HG03045 (cell line): ENCODE data around the gene PIK3R3.

ENCODE experiments used
- ATAC-seq: cut with Tn5 transposase; IDR thresholded peaks from one replicate; pipeline ENCODE4 v1.9.1; 2021; ENCODE audit warnings: mild to moderate bottlenecking, moderate library complexity; ENCODE audit not compliant: unreplicated experiment

The PIK3R3 gene

DNA sequence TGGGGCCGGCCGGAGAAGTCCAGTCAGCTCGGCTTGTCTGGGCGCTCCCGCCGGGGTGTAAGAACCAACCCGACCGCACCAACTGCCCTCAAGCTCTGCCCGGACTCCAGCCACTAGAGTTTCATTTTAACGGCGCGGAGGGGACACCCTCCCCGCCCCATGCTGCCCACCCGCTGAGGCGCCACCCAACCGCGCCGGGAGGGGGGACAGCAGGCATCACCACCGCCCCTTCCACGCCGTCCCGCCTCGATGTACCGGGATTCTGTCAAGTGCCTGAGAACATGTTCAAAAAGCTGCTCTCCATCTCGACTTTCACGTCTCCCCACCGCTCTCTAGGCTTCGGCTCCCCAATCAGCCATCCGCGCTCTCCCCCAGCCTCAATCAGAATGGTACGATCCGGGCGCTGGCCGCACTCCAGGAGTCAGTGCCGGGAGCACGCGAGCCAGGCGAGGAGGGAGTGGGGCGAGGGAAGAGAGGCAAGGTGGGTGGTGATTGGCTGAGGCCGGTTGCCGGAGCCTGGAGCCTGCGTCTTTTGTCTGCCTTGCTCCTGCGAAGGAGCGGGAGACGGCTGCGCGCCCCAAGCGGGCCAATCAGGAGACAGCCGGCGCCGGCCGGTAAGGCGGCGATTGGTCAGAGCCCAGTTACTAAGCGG lies at the start of gene PIK3R3:
PIK3R3 (minus strand) TSS at position 101 of the 652 bp plus-strand sequence. CDS start 677 bp downstream, outside the sequence.
- peak; percentile 91 for ATAC-seq

DNA sequence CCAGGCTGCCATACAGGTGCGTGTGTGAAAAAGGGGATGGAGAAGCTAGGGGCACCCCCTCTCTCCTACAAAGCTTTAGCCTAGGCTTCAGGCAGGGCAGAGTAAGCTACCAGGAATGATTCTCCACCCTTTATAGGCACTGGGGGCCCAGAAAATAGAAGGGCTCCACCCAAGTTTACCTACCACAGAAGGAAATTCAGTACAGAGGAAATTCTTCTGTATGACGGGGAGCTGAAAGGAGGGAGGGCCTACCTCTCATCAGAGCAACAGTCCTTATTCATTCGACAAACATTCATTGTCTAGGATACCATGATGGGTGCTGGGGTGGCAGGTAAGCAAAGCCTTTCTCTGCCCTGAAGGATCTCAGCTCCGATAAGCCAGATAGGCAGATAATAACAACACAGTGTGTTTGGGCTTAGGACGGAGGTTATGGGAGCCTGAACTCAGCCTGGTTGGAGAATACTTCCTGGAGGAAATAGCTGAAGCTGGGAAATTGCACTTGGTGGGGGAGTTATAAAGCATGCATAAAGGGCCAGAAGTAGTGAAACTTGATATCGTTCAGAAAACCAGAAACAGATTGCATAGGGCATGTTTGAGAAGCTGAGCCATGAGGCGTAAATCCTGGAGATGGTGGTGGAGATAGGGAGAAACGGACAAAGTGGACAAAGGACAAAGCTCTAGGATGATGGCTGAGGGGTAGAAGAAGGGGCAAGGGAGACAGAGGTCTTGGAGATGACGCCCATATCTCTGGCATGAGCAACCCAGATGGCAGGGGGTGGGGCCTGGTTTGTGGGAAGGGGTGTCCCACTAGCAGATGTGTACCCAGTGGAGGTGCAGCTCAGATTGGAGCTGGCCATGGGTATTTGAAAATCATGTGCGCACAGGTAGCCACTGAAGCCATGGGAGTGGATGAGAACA lies 49.2 kb upstream of the PIK3R3 start:
- ATAC-seq, result no peak

DNA sequence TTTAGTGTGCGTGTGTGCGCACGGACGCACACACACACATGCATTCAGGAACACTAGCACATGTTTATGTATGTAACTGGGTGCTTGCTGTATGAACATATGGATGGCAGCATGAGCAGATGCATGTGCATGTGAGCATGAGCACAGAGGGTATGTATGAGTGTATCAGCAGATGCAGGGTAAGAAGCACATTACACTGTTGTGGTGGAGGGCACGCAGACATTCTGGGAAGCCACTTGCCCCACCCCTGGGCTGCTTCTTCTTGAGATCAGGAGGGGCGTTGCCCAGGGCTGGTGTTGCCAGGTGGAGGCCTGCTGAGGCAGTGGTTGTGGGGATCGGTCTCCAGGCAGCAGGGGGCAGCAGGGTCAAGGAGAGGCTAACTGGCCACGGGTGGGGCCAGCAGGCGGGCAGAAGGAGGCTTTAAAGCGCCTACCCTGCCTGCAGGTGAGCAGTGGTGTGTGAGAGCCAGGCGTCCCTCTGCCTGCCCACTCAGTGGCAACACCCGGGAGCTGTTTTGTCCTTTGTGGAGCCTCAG lies 47.7 kb upstream of the PIK3R3 start:
- no peak for ATAC-seq

DNA sequence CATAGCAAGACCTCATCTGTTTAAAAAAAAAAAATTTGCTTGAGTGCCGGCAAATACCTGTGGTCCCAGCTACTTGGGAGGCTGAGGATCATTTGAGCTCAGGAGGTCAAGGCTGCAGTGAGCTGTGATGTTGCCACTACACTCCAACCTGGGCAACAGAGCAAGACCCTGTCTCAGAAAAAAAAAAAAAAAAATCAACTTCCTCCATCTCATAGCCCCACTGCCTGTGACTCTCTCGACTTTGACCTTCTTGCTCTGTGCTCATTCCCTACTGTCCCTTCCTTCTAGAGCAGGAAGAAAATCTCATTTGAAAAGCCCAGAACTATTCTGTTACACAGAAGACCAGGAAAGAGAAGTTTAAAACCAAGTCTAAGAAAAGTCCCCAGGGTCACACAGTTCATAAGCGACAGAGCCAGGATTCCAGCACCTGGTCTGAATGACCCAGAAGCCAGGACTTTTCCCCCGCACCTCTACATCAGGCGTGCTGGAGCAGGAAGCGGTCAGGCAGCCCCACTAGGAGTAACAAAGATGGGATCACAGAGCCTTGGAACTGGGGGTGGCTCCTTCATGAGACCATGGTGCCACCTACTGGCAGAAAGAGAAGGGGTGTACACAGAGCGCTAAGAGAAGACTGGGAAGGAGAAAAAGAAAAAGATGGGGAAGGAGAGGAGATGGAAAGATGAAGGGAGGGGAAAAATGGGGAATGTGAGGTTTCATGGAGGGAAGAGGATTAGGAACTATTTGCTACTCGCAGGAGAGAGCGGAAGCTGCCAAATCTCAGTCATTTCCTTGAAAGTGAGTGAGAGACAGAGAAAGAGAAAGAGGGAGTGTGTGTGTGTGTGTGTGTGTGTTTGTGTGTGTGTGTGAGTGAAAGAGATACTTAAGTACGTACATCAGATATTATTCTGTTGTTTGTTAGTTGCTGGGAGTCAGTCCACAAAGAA lies 47.0 kb upstream of the PIK3R3 start:
- ATAC-seq, result no peak

DNA sequence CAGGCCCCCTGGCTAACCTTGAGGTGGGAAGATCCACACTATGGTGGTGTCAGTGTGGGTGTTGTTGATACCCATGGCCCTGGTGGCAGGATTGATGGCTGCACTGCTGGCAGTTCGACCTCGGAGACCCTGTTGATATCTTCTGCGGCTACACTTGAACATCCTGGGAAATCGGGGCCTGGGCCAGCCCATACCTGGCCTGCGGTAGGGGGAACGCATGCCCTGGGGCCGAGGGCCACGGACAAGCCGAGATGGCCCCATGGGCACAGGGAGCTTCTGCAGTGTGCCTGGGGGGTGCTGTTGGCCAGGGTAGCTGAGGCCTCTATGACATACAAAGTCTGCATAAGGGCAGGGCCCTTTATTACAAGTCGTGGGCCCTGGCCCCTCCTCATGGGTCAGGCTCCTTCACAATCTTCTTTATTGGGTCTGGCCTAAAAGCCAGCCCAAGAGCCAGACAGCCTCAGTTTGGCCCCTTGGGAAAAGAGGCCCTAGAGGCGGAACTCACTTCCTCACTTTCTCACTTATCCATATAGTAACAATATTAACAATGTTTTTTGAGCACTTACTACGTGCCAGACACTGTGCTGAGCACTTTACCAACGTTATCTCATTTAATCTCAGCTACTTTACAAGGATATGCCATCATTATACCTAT lies 43.9 kb upstream of the PIK3R3 start, which contains the start of gene P3R3URF:
P3R3URF (minus strand) TSS at position 278 of the 655 bp plus-strand sequence; CDS start at position 261, 17 bp downstream.
- no peak for ATAC-seq

DNA sequence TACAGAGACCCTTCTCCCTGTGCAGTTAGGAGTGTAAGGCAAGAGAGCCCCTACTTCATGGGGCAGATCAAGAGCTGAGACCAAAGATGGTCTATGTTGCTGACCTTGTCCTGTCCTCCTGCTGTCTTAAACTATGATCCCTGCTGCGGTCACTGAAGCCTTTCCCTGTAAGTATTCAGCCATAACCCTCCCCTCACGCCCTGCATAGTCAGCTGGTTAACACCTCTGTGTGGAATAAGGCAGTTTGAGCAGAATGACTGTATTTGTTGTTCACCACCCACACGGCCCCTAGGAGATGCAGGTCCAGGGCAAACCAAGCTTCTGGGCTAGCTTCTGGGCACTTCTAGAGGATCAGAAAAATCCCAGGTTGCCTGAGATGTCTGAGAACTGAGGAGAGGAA lies 42.8 kb upstream of the PIK3R3 start:
- no peak for ATAC-seq

DNA sequence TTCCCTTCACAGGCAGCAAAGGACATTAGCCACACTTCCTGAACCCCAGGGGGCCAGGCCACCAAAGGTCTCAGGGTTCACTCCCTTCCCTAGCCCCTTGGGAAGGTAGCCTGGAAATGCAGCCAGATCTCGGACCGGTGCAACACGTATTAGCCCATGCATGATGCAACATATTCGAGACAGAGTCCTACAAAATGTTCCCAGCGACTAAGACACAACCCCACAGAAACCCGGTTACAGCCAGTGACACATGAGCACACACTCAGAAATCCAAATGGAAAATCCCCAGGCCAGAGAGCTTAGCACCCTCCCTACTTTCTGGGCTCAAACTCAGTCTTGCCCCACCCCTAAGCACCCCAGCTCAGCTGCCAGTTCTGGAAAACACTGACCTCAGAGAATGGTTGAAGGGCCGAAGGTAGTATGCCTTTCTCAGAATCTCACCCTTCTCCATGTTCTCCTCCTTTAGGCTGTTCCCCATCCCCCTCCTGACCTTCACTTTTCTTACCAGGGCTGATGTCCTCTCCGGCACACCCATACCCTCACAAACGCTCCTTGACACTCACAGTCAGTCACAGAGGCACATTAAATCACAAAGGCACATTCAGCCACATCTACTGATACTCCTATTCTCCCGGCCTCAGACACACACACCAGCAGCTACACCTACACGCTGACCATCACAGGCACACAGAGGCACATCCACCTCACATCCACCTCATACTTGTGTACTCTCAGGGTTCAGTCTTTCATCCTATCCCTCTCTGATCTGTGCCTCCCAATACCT lies 42.2 kb upstream of the PIK3R3 start, which contains the start of gene TSPAN1:
TSPAN1 (plus strand) TSS at position 640 of the 784 bp plus-strand sequence. CDS start 6,021 bp downstream, outside the sequence.
- ATAC-seq, result no peak

DNA sequence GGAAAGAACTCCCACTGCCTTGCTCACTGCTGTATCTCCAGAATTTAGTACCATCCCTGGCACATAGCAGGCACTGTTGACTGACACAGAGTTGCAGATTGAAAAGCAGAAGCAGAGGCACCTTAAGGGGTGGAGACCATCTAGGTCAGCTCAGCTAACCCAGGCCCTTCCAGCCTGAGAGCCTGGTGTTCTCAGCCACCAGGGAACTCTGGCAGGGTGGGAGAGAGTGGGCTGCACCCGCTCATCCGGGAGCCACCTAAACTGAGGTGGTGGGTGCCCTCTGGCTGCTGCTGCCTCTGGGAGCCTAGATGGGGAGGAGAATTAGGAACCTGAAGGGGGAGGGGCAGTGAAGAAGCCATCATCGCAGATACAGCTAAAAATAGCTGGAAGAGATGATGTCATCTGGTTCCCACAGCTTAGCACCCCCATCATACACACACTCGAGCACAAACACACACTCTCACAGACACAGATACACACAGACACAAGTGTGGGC lies 41.0 kb upstream of the PIK3R3 start:
- no peak for ATAC-seq

DNA sequence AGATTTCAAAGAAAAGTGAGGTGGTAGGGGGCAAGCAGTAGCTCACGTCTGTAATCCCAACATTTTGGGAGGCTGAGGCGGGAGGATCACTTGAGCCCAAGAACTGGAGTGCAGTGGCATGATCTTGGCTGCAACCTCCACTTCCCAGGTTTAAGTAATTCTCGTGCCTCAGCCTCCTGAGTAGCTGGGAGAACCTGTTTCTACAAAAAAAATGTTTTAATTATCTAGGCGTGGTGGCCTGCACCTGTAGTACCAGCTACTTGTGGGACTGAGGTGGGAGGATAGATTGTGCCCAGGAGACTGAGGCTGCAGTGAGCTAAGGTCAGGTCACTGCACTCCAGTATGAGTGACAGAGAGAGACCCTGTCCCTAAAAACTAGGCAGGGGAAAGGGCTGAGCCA lies 39.9 kb upstream of the PIK3R3 start:
- no peak for ATAC-seq

DNA sequence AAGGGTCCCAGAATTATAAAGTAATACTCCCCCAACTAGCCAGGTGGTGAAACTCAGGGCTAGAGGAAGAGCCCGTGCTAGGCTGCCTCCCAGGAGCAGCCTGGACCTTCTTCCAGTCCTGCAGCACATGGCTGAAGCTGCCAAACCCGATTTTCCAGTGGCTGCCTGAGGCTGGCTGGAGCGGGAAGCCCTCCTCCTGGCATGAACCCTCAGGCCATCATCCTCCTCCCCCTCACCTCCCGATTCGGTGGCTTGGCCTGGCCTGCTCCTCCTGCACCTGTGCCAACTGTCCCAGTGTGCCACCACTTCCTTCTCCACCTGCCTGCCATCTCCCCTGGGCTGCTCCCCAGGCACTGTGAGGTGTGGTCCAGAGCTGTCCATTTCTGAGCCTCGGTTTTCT lies 39.4 kb upstream of the PIK3R3 start:
- ATAC-seq, result no peak

DNA sequence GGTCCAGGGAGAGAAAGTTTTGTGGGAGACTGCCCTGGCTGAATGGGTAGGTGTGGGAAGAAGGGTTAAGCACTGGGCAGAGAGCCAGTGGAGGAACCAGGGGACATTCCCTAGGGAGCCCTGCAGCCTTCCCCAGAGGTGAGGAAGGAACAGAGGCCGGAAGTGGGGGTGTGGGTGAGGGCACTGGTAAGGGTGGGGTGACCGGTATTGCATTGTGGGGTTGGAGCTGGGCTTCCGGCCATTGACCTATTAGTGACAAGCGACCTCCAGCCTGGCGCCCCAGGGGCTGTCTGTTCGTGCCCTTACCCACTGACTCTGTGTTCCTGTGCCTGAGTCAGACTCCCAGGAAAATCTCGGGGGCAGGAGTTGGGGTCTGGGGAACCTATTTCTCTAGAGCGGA lies 38.9 kb upstream of the PIK3R3 start:
- ATAC-seq, result no peak

DNA sequence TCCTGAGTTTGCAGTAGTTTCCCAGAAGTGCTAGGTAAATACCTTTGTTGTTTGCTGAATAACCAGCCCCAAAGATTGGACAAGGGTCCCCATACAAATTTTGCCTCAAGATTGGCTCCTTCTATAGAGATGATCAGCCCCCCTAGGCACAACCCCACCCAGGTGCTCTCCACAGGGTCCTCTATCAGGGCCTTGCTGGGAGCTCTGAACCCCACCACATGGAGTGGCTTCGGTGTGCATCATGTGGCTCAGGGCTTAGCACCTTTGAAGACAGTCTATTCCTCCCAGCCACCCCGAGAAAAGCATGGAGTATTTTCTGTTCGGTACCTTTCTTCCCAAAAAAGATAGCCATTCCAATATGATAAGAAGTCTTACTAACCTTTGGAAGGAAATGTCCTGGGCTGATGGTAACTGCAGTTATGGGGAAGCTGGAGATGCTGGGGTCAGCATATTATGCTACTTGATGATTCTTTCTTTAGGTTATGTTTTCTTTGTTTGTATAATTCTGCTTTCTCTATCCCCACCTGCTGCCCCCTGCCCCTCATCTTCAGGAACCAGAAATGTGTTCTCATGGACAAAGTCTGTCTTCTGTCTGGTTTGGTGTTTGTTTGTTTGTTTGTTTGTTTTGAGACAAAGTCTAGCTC lies 37.5 kb upstream of the PIK3R3 start:
- ATAC-seq, result no peak

DNA sequence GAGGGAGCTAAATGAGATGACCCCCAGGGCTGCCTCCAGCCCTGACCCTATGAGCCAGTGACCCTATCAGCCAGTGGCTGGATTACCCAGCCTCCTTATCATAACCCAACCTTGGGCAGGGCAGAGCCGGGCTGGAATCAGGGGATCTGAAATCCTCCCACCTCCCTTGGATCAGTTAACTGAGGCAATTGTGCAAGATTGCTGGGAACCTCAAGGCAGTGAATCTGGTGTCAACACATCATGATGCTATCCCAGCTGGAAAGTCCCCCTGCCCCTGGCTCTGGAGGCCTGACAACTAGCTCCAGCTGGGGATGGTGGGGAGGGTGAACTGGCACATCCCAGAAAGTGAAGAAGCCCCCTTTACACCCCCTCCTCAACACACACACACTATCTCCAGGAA lies 36.0 kb upstream of the PIK3R3 start:
- ATAC-seq, result no peak

DNA sequence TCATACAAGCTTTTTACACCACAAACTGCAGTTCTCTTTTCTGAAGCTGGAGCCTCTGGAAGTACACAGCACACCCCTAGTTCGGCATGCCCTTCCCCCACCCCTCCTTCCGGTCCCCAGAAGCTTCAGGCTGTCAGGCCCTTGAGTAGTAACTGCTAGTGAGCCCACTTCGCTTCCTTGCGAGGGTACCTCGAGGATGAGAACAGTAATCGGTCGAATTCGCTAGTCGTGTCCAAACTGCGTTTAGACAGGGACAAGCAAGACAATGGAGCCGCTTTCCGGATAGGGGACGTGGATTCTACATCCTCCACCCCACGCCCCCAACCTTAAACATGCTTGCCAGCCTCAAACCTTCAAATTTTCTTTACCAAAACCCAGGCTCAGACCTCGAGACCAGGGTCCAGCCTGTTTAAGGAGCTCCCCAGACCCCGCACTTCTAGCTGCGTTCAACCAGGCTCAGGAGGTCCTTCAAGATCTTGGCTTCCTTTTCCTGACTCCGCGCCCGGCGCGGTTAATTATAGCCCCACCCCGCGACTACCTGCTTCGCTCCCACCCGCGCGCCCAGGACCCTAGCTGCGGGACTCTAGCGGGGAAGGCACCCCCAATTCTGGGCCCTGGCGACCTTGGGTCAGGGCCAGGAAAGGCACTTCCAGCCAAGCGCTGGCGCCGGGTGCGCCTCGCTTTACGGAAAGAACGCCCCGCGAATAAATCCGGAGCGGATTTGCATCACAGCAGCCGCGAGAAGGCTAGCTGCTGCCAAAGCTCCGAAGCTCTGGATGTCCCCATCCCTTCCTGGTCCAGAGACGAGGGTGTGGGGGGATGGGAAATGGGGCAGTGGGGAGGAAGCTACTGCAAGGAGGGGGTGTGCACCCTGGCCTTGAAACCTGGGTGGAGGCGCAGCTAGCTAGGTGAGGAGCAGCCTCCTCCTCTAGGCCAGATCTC lies 34.4 kb upstream of the PIK3R3 start:
- no peak for ATAC-seq

DNA sequence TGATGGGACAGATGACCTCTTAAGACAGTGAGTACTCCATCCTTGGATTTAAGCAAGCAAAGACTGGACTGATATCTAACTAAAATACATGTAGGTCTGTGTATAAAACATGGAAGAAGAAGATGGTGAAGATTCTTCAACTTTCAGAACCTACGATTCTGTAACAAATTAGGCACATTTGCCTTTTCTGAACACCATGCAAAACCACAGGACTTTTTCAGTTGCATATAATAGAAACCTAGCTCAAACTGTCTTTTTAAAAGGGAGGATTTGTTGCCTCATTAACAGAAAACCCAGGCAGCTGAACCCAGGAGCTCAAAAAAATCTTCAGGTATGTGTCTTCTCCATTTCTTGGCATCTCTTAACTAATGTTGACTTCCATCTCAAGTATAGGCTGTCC lies 27.8 kb upstream of the PIK3R3 start:
- no peak for ATAC-seq

DNA sequence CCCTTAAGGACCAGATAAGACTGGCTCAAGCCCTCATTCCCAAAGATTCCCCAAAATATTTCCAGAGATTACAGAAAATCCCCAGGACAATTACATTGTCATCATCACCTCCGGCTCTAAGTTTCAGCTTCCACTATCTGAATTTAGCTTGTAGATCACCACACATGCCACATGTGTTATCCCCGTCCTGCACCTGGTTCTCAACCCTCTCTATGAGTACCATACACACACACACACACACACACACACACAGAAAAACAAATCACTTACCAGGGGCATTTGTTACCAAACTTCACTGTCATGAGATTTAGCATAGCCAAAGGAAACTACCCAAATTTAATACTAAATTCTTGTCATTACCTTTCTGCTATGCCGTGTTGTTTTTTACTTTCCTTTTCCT lies 27.1 kb upstream of the PIK3R3 start:
- ATAC-seq, result no peak
